Myocyte (in vitro differentiated cells): ENCODE results near the gene HDDC3. TPM values are rescaled to one million over a fixed set of nuclear protein-coding genes. Genes with fewer than 3 reads are reported as not detected.
A peak's percentile ranks its signal among the peaks of the same experiment; 100 is the strongest.
"Not testable (repeated sequence)": the region's sequence is repeated elsewhere in the genome, so short reads cannot be mapped to it uniquely, and the experiment has no call there.

ENCODE experiments used
- DNase-seq: peaks from one replicate; pipeline ENCODE4 v3.0.0-alpha.2; 2012; ENCODE audit warnings: low read depth
- total RNA-seq: library from RNA; depleted of rRNA; stranded (reverse); fragments of >200 nt; gene quantifications from 2 replicates; pipeline ENCODE4 v1.2.3, GENCODE V29; 2014

Gene HDDC3
- total RNA-seq, 1 donor from 2014 or later: 8.9 TPM

GRCh38 chr15:90930861-90931574 lies 1.3 kb downstream of the HDDC3 start:
- no peak for DNase-seq

- no peak for DNase-seq
These were observed 2.9 kb downstream of the HDDC3 start for GRCh38 chr15:90929246-90930019.

- not testable (repeated sequence) for DNase-seq
These were observed 4.2 kb downstream of the HDDC3 start for GRCh38 chr15:90928106-90928505.

- DNase-seq: not testable (repeated sequence)
These were observed 5.6 kb downstream of the HDDC3 start for GRCh38 chr15:90926766-90927165.

GRCh38 chr15:90924375-90924774 lies 8.0 kb downstream of the HDDC3 start:
- no peak for DNase-seq

GRCh38 chr15:90922712-90923322 lies 9.5 kb downstream of the HDDC3 start:
- not testable (repeated sequence) for DNase-seq

GRCh38 chr15:90921887-90922286 lies 10.5 kb downstream of the HDDC3 start:
- no peak for DNase-seq

GRCh38 chr15:90918835-90919234 lies 13.5 kb downstream of the HDDC3 start:
- DNase-seq: no peak

- DNase-seq: no peak
These were observed 14.1 kb downstream of the HDDC3 start for GRCh38 chr15:90918034-90918788.

GRCh38 chr15:90917569-90917968 lies 14.8 kb downstream of the HDDC3 start:
- DNase-seq: no peak

GRCh38 chr15:90916461-90916860 lies 15.9 kb downstream of the HDDC3 start:
- DNase-seq: no peak

- DNase-seq: peak; percentile 55
These were observed 16.4 kb downstream of the HDDC3 start for GRCh38 chr15:90915808-90916440.

- DNase-seq: peak; percentile 89
These were observed 17.0 kb downstream of the HDDC3 start for GRCh38 chr15:90915216-90915807.

- DNase-seq: no peak
These were observed 17.9 kb downstream of the HDDC3 start for GRCh38 chr15:90914305-90915080.

GRCh38 chr15:90913398-90913944 lies 18.9 kb downstream of the HDDC3 start:
- DNase-seq: no peak

- DNase-seq: no peak
These were observed 19.6 kb downstream of the HDDC3 start for GRCh38 chr15:90912770-90913075.

GRCh38 chr15:90911906-90912769 lies 20.2 kb downstream of the HDDC3 start:
- no peak for DNase-seq

GRCh38 chr15:90911302-90911623 lies 21.1 kb downstream of the HDDC3 start:
- no peak for DNase-seq
